Neuronal stem cell (in vitro differentiated cells): Measurements from ENCODE around the gene DPT.

Experiments used
- DNase-seq: peaks from one replicate; pipeline ENCODE4 v3.0.0-alpha.2; 2013; ENCODE audit warnings: low spot score
- H2AFZ ChIP-seq: one replicate; pipeline ENCODE4 v1.6.1; 2013; ENCODE audit warnings: mild to moderate bottlenecking, low read length, inconsistent platforms
- H2AK5ac ChIP-seq: 2 replicates; pipeline ENCODE4 v1.6.1; 2013; ENCODE audit warnings: low read depth, mild to moderate bottlenecking, inconsistent platforms, low read length, moderate library complexity, mixed read lengths
- H2BK120ac ChIP-seq: 2 replicates; pipeline ENCODE4 v1.6.1; 2013; ENCODE audit warnings: low read depth, mild to moderate bottlenecking, inconsistent platforms, low read length, moderate library complexity, mixed read lengths
- H2BK12ac ChIP-seq: one replicate; pipeline ENCODE4 v1.6.1; 2013; ENCODE audit warnings: low read length, inconsistent platforms
- H2BK15ac ChIP-seq: 2 replicates; pipeline ENCODE4 v1.6.1; 2013; ENCODE audit warnings: mild to moderate bottlenecking, low read length, inconsistent platforms, mixed read lengths
- H2BK5ac ChIP-seq: one replicate; pipeline ENCODE4 v1.6.1; 2013; ENCODE audit warnings: inconsistent platforms, mild to moderate bottlenecking, low read length, moderate library complexity
- H3K14ac ChIP-seq: one replicate; pipeline ENCODE4 v1.6.1; 2013; ENCODE audit warnings: low read length, inconsistent platforms
- H3K18ac ChIP-seq: 2 replicates; pipeline ENCODE4 v1.6.1; 2013; ENCODE audit warnings: low read length, inconsistent platforms
- H3K23ac ChIP-seq: 2 replicates; pipeline ENCODE4 v1.6.1; 2013; ENCODE audit warnings: low read depth, mild to moderate bottlenecking, mixed read lengths, low read length, inconsistent platforms; ENCODE audit not compliant: poor library complexity
- H3K27ac ChIP-seq: replicated peaks from 3 replicates; pipeline ENCODE4 v1.5.1; 2013; ENCODE audit warnings: low read length, inconsistent platforms
- H3K27me3 ChIP-seq, 3 experiments: 2 replicates each; pipeline ENCODE4 v1.6.1; 2013; ENCODE audit warnings: low read length in 3 of 3, mild to moderate bottlenecking in 2 of 3, inconsistent platforms in 1 of 3, low read depth in 1 of 3, mixed read lengths in 1 of 3, moderate library complexity in 1 of 3; ENCODE audit not compliant: control insufficient read depth in 3 of 3, insufficient read depth in 3 of 3
- H3K36me3 ChIP-seq, 2 donors: replicated peaks in 1 of 2; 2 replicates each; pipeline ENCODE4 v1.6.1; 2013; ENCODE audit warnings: low read length in 2 of 2; ENCODE audit not compliant: control insufficient read depth in 2 of 2, insufficient read depth in 2 of 2
- H3K4ac ChIP-seq: 2 replicates; pipeline ENCODE4 v1.6.1; 2013; ENCODE audit warnings: inconsistent platforms, mild to moderate bottlenecking, low read length, moderate library complexity
- H3K4me1 ChIP-seq, 2 donors: 1 replicate in 1 of 2; 2 replicates in 1 of 2; pipeline ENCODE4 v1.6.1; 2013; ENCODE audit warnings: low read length in 2 of 2, low read depth in 1 of 2; ENCODE audit not compliant: control insufficient read depth in 2 of 2, insufficient read depth in 1 of 2
- H3K4me2 ChIP-seq: one replicate; pipeline ENCODE4 v1.6.1; 2013; ENCODE audit warnings: mild to moderate bottlenecking, low read length, inconsistent platforms; ENCODE audit not compliant: insufficient read depth, poor library complexity, severe bottlenecking
- H3K4me3 ChIP-seq, 2 donors: 2 replicates each; pipeline ENCODE4 v1.5.1; 2013; ENCODE audit warnings: low read length in 2 of 2, mild to moderate bottlenecking in 2 of 2, inconsistent platforms in 1 of 2, moderate library complexity in 1 of 2
- H3K79me1 ChIP-seq: one replicate; pipeline ENCODE4 v1.6.1; 2013; ENCODE audit warnings: low read depth, mild to moderate bottlenecking, inconsistent platforms, low read length, moderate library complexity
- H3K9ac ChIP-seq: one replicate; pipeline ENCODE4 v1.6.1; 2013; ENCODE audit warnings: mild to moderate bottlenecking, low read depth, low read length, inconsistent platforms; ENCODE audit not compliant: poor library complexity
- H3K9me3 ChIP-seq, 2 donors: replicated peaks in 1 of 2; 2 replicates each; pipeline versions ENCODE3 to v1.6.1; 2013; ENCODE audit warnings: low read length in 2 of 2, mild to moderate bottlenecking in 2 of 2, inconsistent platforms in 1 of 2, low read depth in 1 of 2, mixed read lengths in 1 of 2, moderate library complexity in 1 of 2; ENCODE audit not compliant: control insufficient read depth in 2 of 2, insufficient read depth in 1 of 2
- H4K8ac ChIP-seq: one replicate; pipeline ENCODE4 v1.6.1; 2013; ENCODE audit warnings: low read depth, mild to moderate bottlenecking, inconsistent platforms, low read length, moderate library complexity
- H4K91ac ChIP-seq: one replicate; pipeline ENCODE4 v1.6.1; 2013; ENCODE audit warnings: low read length, low read depth, mild to moderate bottlenecking, inconsistent platforms; ENCODE audit not compliant: poor library complexity
- WGBS, 2 donors: extraction: QIAGEN DNeasy Blood & Tissue Kit; methylation state at CpG; one replicate each; pipeline ENCODE4 v1.1.7; 2013; ENCODE audit warnings: missing lambda C conversion rate in 2 of 2, mixed read lengths in 1 of 2; ENCODE audit not compliant: insufficient read length in 2 of 2, insufficient replicate concordance in 1 of 2; ENCODE audit errors: extremely low coverage in 2 of 2; 5-methylcytosine and 5-hydroxymethylcytosine counted together

The DPT gene

DNA sequence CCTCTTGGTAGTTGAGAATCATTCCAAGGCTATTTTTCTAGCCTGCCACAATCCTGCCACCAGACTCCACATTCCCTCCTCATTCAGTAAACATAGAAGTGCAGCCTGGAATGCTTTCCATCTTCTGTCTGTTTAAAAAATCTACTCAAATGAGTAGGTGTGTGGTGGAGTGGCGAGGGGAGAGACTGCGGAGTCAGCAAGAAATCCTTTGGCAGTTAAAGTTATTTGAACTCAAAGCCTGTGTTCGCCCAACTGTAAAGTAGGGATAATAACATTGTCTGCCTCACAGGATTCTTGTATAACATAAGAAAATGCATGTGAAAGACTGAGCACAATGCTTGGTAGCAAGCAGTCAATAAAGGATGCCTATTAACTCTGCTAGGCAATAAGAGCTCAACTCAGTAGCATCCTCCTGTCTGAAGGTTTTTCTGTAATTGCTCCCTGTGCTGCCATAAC, 22.2 kb upstream of the DPT start:
- Histone ChIP-seq H3K4me2 (peak overlapping the region; percentile 26), H2BK120ac (no peak overlapping the region), H3K23ac (no peak overlapping the region), H2BK5ac (no peak overlapping the region), H3K18ac (no peak overlapping the region), H3K27me3 (no peaks in the 10 kb centered on the region), H3K4me1 (peaks cover 5 to 6% of the 10 kb centered on the region in 2 donors), H3K4me3 (no peak overlapping the region), H2AK5ac (no peak overlapping the region), H3K9me3 (no peaks in the 10 kb centered on the region), H2BK12ac (no peak overlapping the region), H2BK15ac (no peak overlapping the region), H3K27ac (peak overlapping the region; percentile 16), H3K79me1 (no peaks in the 10 kb centered on the region), H2AFZ (peak overlapping the region; percentile 26), H3K14ac (no peak overlapping the region), H4K91ac (no peak overlapping the region), H3K36me3 (no peaks in the 10 kb centered on the region), H3K4ac (no peak overlapping the region), H4K8ac (no peak overlapping the region), H3K9ac (no peak overlapping the region)
- WGBS, 2 donors, result no CpG with 5 or more reads among the region's 3 CpGs
- DNase-seq, result peak; percentile 9

DNA sequence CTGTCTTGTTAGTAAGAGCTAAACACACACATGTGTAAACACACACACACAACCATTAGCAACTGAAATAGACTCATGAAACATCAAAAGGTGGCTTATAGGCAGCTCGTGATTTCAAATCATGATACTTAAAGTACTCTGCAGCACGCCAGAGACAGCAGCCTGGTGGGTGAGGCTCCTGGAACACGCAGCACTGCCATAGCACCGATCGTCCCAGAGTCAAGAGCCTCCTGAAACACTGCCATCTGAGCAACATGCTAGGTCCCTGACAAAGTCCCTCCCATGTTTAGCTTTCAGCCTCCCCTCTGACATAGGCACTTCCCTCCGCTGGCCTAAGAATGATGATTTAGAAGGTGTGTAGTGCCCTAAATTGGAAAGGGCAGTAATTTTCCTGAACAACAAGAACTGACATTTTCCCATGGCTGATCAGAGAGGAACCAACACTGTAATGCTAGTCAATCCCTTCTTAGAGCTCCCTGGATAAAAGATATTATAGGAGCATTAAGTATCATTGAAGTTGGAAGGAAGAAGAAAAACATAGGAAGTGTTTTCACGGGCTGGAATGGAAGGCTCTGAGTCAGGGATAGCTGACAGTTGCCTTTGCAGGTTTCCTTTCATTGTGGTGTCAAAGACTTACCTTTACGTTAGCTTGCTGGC, 14.1 kb upstream of the DPT start:
- no peak overlapping the region for H3K4me3 ChIP-seq
- no peak overlapping the region for H3K27ac ChIP-seq
- no peak overlapping the region for H3K4ac ChIP-seq
- H2BK15ac ChIP-seq, result no peak overlapping the region
- no peaks in the 10 kb centered on the region for H3K27me3 ChIP-seq
- WGBS, 2 donors, result no CpG with 5 or more reads among the region's 8 CpGs
- no peak overlapping the region for H3K18ac ChIP-seq
- H2AFZ ChIP-seq, result no peak overlapping the region
- no peak overlapping the region for H2BK120ac ChIP-seq
- no peak overlapping the region for H2AK5ac ChIP-seq
- H3K9ac ChIP-seq, result no peak overlapping the region
- no peak overlapping the region for H2BK12ac ChIP-seq
- no peak overlapping the region for H2BK5ac ChIP-seq
- H4K8ac ChIP-seq, result no peak overlapping the region
- H4K91ac ChIP-seq, result no peak overlapping the region
- no peak overlapping the region for H3K4me2 ChIP-seq
- no peaks in the 10 kb centered on the region for H3K36me3 ChIP-seq
- H3K9me3 ChIP-seq, result no peaks in the 10 kb centered on the region
- H3K79me1 ChIP-seq, result no peaks in the 10 kb centered on the region
- H3K4me1 ChIP-seq, result no peaks in the 10 kb centered on the region
- no peak overlapping the region for H3K14ac ChIP-seq
- H3K23ac ChIP-seq, result no peak overlapping the region
- DNase-seq, result no peak

DNA sequence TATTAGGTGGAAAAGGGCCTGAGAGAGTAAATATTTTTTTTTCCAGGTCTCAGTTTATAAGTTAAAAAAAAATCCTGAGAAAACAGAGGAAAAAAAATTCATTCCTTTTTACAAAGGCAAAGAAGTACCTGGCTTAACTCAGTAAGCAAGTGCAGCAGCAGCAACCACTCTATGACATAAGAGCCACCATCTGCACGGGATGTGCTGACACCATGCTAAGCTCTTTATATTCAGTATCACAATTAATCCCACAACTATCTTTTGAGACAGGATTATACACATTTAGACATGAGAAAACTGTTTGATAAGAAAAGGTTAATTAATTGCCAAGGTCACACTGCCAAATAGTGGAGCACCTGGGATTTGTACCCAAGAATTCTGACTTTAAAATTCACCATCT, 13.4 kb upstream of the DPT start:
- Histone ChIP-seq H2BK5ac (no peak overlapping the region), H3K4me2 (no peak overlapping the region), H3K36me3 (no peaks in the 10 kb centered on the region), H2AFZ (no peak overlapping the region), H3K4me1 (peaks cover 0 to under 1% of the 10 kb centered on the region in 2 donors), H2AK5ac (no peak overlapping the region), H4K8ac (no peak overlapping the region), H2BK120ac (no peak overlapping the region), H3K14ac (no peak overlapping the region), H2BK12ac (no peak overlapping the region), H2BK15ac (no peak overlapping the region), H4K91ac (no peak overlapping the region), H3K27ac (no peak overlapping the region), H3K4me3 (no peak overlapping the region), H3K27me3 (no peaks in the 10 kb centered on the region), H3K9ac (no peak overlapping the region), H3K18ac (no peak overlapping the region), H3K79me1 (no peaks in the 10 kb centered on the region), H3K23ac (no peak overlapping the region), H3K9me3 (no peaks in the 10 kb centered on the region), H3K4ac (no peak overlapping the region)
- DNase-seq, result no peak
- WGBS, 2 donors, result no CpG with 5 or more reads among the region's 1 CpG

DNA sequence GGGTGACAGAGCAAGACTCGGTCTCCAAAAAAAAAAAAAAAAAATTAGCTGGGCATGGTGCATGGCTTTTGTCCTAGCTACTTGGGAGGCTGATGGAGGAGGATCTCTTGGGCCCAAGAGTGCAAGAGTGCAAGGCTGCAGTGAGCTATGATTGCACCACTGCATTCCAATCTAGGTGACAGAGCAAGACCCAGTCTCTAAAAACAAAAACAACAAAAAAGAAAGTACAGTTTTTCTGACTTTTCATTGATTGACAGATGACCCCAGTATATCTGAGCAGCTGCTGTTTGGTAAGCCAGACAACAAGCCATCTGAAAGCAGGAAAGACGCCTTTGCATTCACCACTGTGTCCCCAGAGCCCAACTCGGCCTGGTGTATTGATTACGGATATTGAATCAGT, 10.9 kb upstream of the DPT start:
- Histone ChIP-seq H2BK120ac (no peak overlapping the region), H3K36me3 (no peaks in the 10 kb centered on the region), H2AK5ac (no peak overlapping the region), H3K9ac (no peak overlapping the region), H2BK5ac (no peak overlapping the region), H3K4me2 (no peak overlapping the region), H2AFZ (no peak overlapping the region), H3K4ac (no peak overlapping the region), H3K4me1 (peaks cover 0 to 4% of the 10 kb centered on the region in 2 donors), H3K4me3 (no peak overlapping the region), H3K18ac (no peak overlapping the region), H4K8ac (no peak overlapping the region), H4K91ac (no peak overlapping the region), H2BK15ac (no peak overlapping the region), H2BK12ac (no peak overlapping the region), H3K9me3 (no peaks in the 10 kb centered on the region), H3K27me3 (no peaks in the 10 kb centered on the region), H3K23ac (no peak overlapping the region), H3K27ac (no peak overlapping the region), H3K79me1 (no peaks in the 10 kb centered on the region), H3K14ac (no peak overlapping the region)
- no peak for DNase-seq
- no CpG with 5 or more reads among the region's 4 CpGs for WGBS, 2 donors
